HG02571 (cell line): ENCODE data around the gene RGS3.

Experiments used
- ATAC-seq: cut with Tn5 transposase; IDR thresholded peaks from one replicate; pipeline ENCODE4 v1.9.1; 2021; ENCODE audit warnings: mild to moderate bottlenecking, moderate library complexity; ENCODE audit not compliant: unreplicated experiment

RGS3 gene

GRCh38 chr9:113568571-113569321, 105.2 kb downstream of the RGS3 start:
- no peak for ATAC-seq

- ATAC-seq = no peak
These were observed 106.0 kb downstream of the RGS3 start for GRCh38 chr9:113569472-113570060.

- no peak for ATAC-seq
These were observed 106.6 kb downstream of the RGS3 start for GRCh38 chr9:113570106-113570505.

GRCh38 chr9:113570749-113571711, 107.5 kb downstream of the RGS3 start:
- no peak for ATAC-seq

- ATAC-seq = no peak
These were observed 108.7 kb downstream of the RGS3 start for GRCh38 chr9:113572076-113572861.

- no peak for ATAC-seq
These were observed 109.8 kb downstream of the RGS3 start for GRCh38 chr9:113573046-113573958.

GRCh38 chr9:113573959-113574352, 110.4 kb downstream of the RGS3 start:
- ATAC-seq = no peak

GRCh38 chr9:113574441-113575262, 111.1 kb downstream of the RGS3 start:
- ATAC-seq = no peak

GRCh38 chr9:113577525-113578261, 114.2 kb downstream of the RGS3 start:
- ATAC-seq = no peak

GRCh38 chr9:113578279-113578865, 114.8 kb downstream of the RGS3 start:
- no peak for ATAC-seq

- peak; percentile 39 for ATAC-seq
These were observed 115.4 kb downstream of the RGS3 start for GRCh38 chr9:113578882-113579282.

- ATAC-seq = no peak
These were observed 115.9 kb downstream of the RGS3 start for GRCh38 chr9:113579283-113580040.

- ATAC-seq = no peak
These were observed 116.8 kb downstream of the RGS3 start for GRCh38 chr9:113580041-113580953.

GRCh38 chr9:113580954-113581311, 117.4 kb downstream of the RGS3 start:
- no peak for ATAC-seq

GRCh38 chr9:113581865-113582697, 118.6 kb downstream of the RGS3 start:
- peak; percentile 81 for ATAC-seq
